Esophagus (tissue), 2 donors: ENCODE results near the gene EPGN. TPM values are rescaled to one million over a fixed set of nuclear protein-coding genes. Genes with fewer than 3 reads are reported as not detected.

Experiments used
- H3K27ac ChIP-seq, 2 donors: one replicate each; pipeline ENCODE4 v1.5.1; 2013; ENCODE audit warnings: low read depth in 2 of 2, mild to moderate bottlenecking in 2 of 2, inconsistent platforms in 1 of 2, low read length in 1 of 2, moderate library complexity in 1 of 2
- H3K27me3 ChIP-seq, 2 donors: one replicate each; pipeline ENCODE4 v1.6.1; 2013; ENCODE audit warnings: low read length in 2 of 2, control low read depth in 1 of 2, mild to moderate bottlenecking in 1 of 2; ENCODE audit not compliant: insufficient read depth in 2 of 2, control insufficient read depth in 1 of 2
- H3K36me3 ChIP-seq, 2 donors: one replicate each; pipeline ENCODE4 v1.6.1; 2013; ENCODE audit warnings: low read length in 1 of 2; ENCODE audit not compliant: control insufficient read depth in 2 of 2, insufficient read depth in 2 of 2
- H3K4me1 ChIP-seq, 2 donors: one replicate each; pipeline ENCODE4 v1.6.1; 2013; ENCODE audit warnings: low read length in 1 of 2; ENCODE audit not compliant: control insufficient read depth in 2 of 2, insufficient read depth in 2 of 2
- H3K4me3 ChIP-seq, 2 donors: one replicate each; pipeline ENCODE4 v1.5.1; 2013; ENCODE audit warnings: low read length in 2 of 2, mild to moderate bottlenecking in 2 of 2, low read depth in 1 of 2, moderate library complexity in 1 of 2
- H3K9me3 ChIP-seq, 2 donors: one replicate each; pipeline ENCODE4 v1.6.1; 2013; ENCODE audit warnings: mild to moderate bottlenecking in 2 of 2, low read depth in 1 of 2, low read length in 1 of 2, moderate library complexity in 1 of 2; ENCODE audit not compliant: control insufficient read depth in 2 of 2, insufficient read depth in 1 of 2
- WGBS, 2 donors: extraction: QIAGEN DNeasy Blood & Tissue Kit; methylation state at CpG; one replicate each; pipeline ENCODE4 v1.1.7; 2013; 5-methylcytosine and 5-hydroxymethylcytosine counted together
- polyA plus RNA-seq, 2 donors: library from polyadenylated mRNA; stranded (reverse); fragments of 200-250 nt; gene quantifications; one replicate each; pipeline ENCODE4 v1.2.3, GENCODE V29; 2013
- donor health status: healthy with polysubstance abuse.
- donor health status: Bipolar disorder and iron deficiency.

EPGN gene
- polyA plus RNA-seq, 2 donors = 12.8 to 63.1 TPM

DNA sequence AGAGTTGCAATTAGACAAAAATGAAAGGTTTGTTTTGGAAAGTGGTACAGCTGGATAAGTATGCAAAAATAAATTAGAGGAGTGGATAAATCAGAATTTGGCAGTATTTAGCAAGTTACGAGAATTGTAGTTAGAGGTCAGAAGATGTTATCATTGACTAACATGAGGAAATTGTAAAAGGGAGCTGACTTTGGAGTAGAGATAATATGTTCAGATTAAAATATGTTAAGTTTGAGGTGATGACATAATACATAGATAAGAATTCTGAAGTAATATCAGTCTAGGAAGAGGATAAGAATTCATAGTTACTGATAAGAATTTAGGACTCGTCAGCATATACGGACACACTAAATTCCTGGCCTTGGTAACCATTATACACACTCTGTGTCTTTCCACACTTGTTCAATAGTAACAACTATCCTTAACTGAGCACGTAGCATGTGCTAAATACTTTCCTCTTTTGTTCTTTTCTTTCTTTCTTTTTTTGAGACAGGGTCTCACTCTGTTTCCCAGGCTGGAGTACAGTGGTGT, 4.1 kb upstream of the EPGN start:
- no peak overlapping the region for H3K27ac ChIP-seq
- H3K4me3 ChIP-seq = no peak overlapping the region
- H3K27me3 ChIP-seq = no peaks in the 10 kb centered on the region
- H3K9me3 ChIP-seq = no peaks in the 10 kb centered on the region
- no peaks in the 10 kb centered on the region for H3K4me1 ChIP-seq
- 82 to 90% methylated on average over 4 of the region's 4 CpGs for WGBS, 2 donors
- no peaks in the 10 kb centered on the region for H3K36me3 ChIP-seq

DNA sequence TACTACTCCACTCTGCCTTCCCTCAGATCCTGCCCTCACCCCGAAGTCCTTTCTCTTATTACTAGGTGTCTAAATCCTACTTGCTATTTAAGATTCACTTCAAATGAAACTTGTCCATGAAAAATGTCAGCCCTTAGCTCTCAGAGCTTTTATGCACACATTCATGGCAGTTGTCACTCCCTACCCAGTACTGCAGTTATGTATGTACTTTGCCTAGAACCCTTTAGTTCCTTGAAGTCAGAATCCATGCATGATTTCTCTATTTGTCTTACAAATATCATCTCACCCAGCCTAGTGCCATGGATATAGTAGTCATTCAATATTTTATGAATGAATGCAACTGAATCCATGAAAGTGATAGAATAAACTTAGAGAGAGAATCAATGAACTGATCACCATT, 3.3 kb upstream of the EPGN start:
- Histone ChIP-seq H3K36me3 (no peaks in the 10 kb centered on the region), H3K4me3 (no peak overlapping the region), H3K27ac (no peak overlapping the region), H3K27me3 (no peaks in the 10 kb centered on the region), H3K4me1 (no peaks in the 10 kb centered on the region), H3K9me3 (no peaks in the 10 kb centered on the region)
- WGBS, 2 donors = 71 to 74% methylated on average over 1 of the region's 1 CpG

DNA sequence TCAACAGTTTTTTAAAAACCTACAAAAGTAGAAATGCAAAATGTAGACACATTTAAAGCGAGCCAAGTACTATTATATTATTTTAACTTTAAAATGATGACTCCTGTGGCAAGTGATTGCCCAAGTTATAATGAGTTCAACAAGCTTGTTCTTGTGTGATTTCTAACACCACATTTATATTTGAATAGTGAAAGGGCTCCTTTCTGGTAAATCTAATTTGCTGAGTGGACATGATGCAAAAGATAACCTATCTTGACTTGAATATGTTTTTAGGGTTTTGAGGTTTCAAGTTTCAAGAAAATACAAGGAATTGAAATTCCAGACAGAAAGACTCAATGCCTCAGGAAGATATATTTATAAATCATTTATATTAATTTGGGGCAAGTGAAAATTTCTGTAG, 1.1 kb upstream of the EPGN start:
- H3K9me3 ChIP-seq = no peaks in the 10 kb centered on the region
- H3K36me3 ChIP-seq = no peaks in the 10 kb centered on the region
- no peaks in the 10 kb centered on the region for H3K4me1 ChIP-seq
- H3K27me3 ChIP-seq = no peaks in the 10 kb centered on the region
- no peak overlapping the region for H3K4me3 ChIP-seq
- 85 to 91% methylated on average over 1 of the region's 1 CpG for WGBS, 2 donors
- H3K27ac ChIP-seq = no peak overlapping the region

DNA sequence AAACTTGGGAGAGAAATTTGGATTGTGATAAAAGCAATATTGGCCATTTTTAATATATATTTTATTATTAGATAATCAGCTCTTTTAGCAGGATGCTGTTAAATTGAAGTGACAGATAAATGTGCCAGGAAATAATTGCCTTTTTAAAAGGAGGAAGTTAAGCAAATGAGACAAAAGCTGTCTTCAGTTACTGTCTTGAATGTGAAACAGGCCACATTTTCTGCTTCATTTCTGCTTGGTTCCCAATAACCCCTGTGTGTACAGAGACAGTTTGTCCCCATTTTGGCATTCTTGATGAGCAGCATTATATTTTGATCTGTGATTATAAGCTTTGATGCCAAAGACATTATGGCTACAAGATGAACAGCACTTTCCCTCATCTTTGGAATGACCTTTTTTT, 953 bp downstream of the EPGN start:
- Histone ChIP-seq H3K27me3 (no peaks in the 10 kb centered on the region), H3K27ac (no peak overlapping the region), H3K4me1 (no peaks in the 10 kb centered on the region), H3K4me3 (peak overlapping the region in 1 of 2 donors; percentile 49), H3K9me3 (no peaks in the 10 kb centered on the region), H3K36me3 (no peaks in the 10 kb centered on the region)

DNA sequence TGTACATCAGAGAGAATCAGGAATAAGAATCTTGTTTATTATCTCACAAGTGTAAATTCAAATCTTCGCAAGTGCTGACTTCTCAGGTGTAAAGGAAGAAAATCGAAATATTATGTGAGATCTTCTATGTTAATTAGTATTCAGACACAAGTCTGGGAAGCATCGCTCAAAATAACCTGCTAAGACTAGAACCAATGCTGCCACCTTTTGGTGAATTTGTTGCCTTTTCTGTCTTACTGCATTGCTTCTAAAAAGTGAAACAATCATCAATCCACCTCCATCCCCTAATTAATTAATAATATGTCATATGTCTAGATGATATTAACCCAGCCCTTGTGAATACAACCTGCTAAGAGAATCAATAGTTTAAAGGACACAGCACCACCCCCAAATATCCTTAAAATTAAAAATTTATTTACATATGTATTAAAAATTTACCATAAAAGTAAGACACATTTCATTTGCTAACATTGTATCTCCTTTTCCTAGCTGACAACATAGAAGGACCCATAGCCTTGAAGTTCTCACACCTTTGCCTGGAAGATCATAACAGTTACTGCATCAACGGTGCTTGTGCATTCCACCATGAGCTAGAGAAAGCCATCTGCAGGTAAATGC, 3.5 kb downstream of the EPGN start:
- H3K4me3 ChIP-seq = no peak overlapping the region
- no peaks in the 10 kb centered on the region for H3K36me3 ChIP-seq
- H3K4me1 ChIP-seq = no peaks in the 10 kb centered on the region
- WGBS, 2 donors = 27 to 33% methylated on average over 4 of the region's 4 CpGs
- H3K27ac ChIP-seq = no peak overlapping the region
- H3K27me3 ChIP-seq = no peaks in the 10 kb centered on the region
- no peaks in the 10 kb centered on the region for H3K9me3 ChIP-seq

DNA sequence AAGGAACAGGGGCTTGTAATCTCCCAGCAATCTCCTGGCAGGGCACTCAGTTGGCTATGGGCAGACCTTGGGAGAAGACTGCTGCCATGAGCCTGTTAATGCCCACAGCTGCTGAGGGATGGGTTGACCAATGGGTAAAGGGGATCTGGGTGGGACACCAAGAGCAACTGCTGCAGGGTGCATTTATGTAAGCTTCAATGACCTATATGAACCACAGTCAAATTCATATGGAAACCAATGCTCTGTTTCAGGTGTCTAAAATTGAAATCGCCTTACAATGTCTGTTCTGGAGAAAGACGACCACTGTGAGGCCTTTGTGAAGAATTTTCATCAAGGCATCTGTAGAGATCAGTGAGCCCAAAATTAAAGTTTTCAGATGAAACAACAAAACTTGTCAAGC, 6.1 kb downstream of the EPGN start:
- no peak overlapping the region for H3K4me3 ChIP-seq
- no peaks in the 10 kb centered on the region for H3K9me3 ChIP-seq
- 94 to 95% methylated on average over 2 of the region's 2 CpGs for WGBS, 2 donors
- no peaks in the 10 kb centered on the region for H3K36me3 ChIP-seq
- no peaks in the 10 kb centered on the region for H3K4me1 ChIP-seq
- H3K27ac ChIP-seq = no peak overlapping the region
- H3K27me3 ChIP-seq = no peaks in the 10 kb centered on the region

DNA sequence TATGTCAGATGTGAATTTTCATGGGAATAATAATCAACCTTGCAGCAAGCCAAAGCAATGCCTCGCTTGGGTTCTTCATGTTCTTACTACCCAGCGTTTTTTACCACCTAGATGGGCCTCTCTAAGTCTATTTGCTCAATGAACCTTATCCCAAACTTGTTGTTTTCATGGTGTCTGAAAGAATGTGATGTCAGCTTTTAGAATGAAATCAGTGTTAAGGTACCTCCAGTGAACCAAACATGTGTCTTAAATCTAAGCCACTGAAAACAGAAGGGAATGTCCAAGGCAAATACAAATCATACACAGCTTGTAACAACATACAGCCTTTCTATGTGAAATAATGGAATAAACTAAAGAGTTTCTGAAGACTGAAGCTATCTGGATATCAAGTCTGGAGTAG, 6.7 kb downstream of the EPGN start:
- H3K27me3 ChIP-seq = no peaks in the 10 kb centered on the region
- H3K4me3 ChIP-seq = no peak overlapping the region
- no peaks in the 10 kb centered on the region for H3K36me3 ChIP-seq
- no peaks in the 10 kb centered on the region for H3K4me1 ChIP-seq
- H3K9me3 ChIP-seq = no peaks in the 10 kb centered on the region
- 72 to 73% methylated on average over 2 of the region's 2 CpGs for WGBS, 2 donors
- no peak overlapping the region for H3K27ac ChIP-seq

DNA sequence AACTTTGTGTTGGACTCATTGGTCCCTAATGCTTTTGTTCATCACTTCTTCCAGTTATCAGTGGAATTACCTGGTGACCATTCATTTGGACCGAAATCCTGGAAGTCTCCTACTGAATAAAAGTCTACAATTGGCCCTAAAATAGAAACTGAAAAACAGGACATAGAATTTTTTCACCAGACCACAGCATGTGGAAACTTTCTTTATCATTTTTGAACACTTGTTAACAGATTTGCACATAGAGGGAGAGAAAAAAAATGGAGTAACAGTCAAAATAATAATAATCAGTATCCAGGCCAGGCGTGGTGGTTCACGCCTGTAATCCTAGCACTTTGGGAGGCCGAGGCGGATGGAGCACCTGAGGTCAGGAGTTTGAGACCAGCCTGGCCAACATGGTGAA, 7.1 kb downstream of the EPGN start:
- H3K4me1 ChIP-seq = no peaks in the 10 kb centered on the region
- H3K27ac ChIP-seq = no peak overlapping the region
- WGBS, 2 donors = 84 to 87% methylated on average over 5 of the region's 5 CpGs
- no peaks in the 10 kb centered on the region for H3K36me3 ChIP-seq
- H3K27me3 ChIP-seq = no peaks in the 10 kb centered on the region
- no peaks in the 10 kb centered on the region for H3K9me3 ChIP-seq
- H3K4me3 ChIP-seq = no peak overlapping the region

DNA sequence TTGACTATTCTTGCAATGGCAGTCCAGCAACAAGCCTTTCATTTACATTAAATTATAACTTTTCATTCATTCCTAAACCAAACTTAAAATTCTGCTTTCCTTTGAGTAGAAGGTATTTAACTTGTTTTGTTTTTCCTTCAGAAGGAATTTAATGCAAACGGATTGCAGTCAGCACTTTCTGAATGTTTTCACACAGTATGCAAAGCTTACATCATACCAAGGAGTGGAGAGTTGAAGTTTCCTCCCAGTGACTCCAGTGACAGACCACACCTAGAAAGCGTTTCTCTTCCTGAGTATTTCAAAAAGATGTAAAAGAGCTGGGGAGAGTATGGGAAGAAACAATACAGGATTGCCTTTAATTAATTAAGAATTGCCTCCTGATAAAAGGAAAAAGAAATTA, 8.1 kb downstream of the EPGN start:
- no peaks in the 10 kb centered on the region for H3K36me3 ChIP-seq
- no peaks in the 10 kb centered on the region for H3K9me3 ChIP-seq
- H3K27ac ChIP-seq = no peak overlapping the region
- H3K27me3 ChIP-seq = no peaks in the 10 kb centered on the region
- no peak overlapping the region for H3K4me3 ChIP-seq
- peaks cover 0 to 3% of the 10 kb centered on the region in 2 donors for H3K4me1 ChIP-seq
- whole genome bisulfite sequencing, 2 donors = 27 to 50% methylated on average over 2 of the region's 2 CpGs

DNA sequence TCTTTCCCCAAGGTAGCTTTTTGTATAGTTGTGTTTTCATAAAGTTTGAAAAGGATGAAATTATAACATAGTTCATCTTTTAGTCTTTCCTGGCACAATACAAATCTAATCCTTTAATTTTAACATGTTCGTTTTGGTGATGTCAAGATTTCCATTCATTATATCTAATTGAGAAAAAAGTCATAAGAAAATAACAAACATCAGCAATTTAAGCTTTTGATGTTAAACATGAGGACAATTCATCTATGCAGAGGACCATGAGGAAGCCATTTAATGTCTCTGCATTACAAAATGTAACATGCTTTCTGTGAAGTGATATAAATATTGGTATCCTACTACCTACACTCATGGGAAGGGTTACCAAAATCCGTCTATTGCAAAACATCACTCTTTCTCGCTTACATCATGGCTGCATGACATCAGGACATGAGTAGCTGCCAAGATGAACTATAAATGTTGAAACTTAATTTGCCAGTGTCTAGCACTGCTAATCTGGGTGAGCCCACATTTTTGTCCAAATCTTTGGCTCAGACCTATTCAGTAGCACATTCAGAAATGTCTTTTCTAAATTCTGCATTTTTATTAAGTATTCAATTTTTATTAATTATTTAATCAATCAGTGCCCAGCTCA, 9.5 kb downstream of the EPGN start:
- WGBS, 2 donors = 63 to 64% methylated on average over 3 of the region's 3 CpGs
- no peaks in the 10 kb centered on the region for H3K36me3 ChIP-seq
- no peaks in the 10 kb centered on the region for H3K27me3 ChIP-seq

More for the DNA sequence above, 9.5 kb downstream of the EPGN start:
- peaks cover 0 to 3% of the 10 kb centered on the region in 2 donors for H3K4me1 ChIP-seq
- H3K9me3 ChIP-seq = no peaks in the 10 kb centered on the region
- H3K27ac ChIP-seq = no peak overlapping the region
- H3K4me3 ChIP-seq = no peak overlapping the region
